ENCODE data around the gene PDLIM1.

- TF ChIP-seq EZH2 (IDR thresholded peaks at IDR 0.05; ENCODE audit: insufficient read depth, poor library complexity, severe bottlenecking) (no peak), EZH2phosphoT487 (IDR thresholded peaks at IDR 0.05; ENCODE audit: insufficient read depth, low read depth) (no peak)
These were observed 24.1 kb downstream of the PDLIM1 start for GRCh38 chr10:95266674-95267095.
